ENCODE data around the gene MBD1.

DNA sequence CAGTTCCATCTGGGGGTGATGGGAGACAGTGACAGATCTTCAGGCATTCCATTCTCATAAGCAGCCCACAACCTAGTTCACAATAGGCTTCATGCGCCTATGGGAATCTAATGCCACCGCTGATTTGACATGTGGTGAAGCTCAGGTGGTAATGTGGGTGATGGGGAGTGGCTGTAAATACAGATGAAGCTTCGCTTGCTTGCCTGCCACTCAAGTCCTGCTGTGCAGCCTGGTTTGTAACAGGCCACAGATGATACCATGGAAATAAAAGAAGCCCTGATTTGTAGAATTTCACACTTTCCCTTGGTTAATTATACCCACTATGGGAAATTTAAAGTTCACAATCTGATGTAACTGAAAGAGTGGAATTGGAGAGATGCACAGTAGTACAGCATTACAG, 46.7 kb upstream of the MBD1 start:
- TF ChIP-seq, protein P1, sequence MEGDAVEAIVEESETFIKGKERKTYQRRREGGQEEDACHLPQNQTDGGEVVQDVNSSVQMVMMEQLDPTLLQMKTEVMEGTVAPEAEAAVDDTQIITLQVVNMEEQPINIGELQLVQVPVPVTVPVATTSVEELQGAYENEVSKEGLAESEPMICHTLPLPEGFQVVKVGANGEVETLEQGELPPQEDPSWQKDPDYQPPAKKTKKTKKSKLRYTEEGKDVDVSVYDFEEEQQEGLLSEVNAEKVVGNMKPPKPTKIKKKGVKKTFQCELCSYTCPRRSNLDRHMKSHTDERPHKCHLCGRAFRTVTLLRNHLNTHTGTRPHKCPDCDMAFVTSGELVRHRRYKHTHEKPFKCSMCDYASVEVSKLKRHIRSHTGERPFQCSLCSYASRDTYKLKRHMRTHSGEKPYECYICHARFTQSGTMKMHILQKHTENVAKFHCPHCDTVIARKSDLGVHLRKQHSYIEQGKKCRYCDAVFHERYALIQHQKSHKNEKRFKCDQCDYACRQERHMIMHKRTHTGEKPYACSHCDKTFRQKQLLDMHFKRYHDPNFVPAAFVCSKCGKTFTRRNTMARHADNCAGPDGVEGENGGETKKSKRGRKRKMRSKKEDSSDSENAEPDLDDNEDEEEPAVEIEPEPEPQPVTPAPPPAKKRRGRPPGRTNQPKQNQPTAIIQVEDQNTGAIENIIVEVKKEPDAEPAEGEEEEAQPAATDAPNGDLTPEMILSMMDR (IDR thresholded peaks at IDR 0.05; ENCODE audit: low read depth, low read length), result no peak
- no peak for TF ChIP-seq EZH2phosphoT487 (IDR thresholded peaks at IDR 0.05; ENCODE audit: low read depth)
